Measurements from ENCODE around the gene IFNL1.

The IFNL1 gene

GRCh38 chr19:39276740-39277139 is 19.5 kb upstream of the IFNL1 start:
- no peaks in the 10 kb centered on the region for H3K9me3 ChIP-seq (ENCODE audit: control insufficient read depth, low read depth, low read length)
- no peak overlapping the region for H3K4me3 ChIP-seq (ENCODE audit: low read length)
- H3K27me3 ChIP-seq (ENCODE audit: control insufficient read depth, insufficient read depth, low read length): peaks cover 6% of the 10 kb centered on the region
- no peaks in the 10 kb centered on the region for H3K4me1 ChIP-seq (ENCODE audit: control insufficient read depth, low read depth, low read length)
- H3K36me3 ChIP-seq (ENCODE audit: control insufficient read depth, low read depth, low read length): no peaks in the 10 kb centered on the region
- no peak overlapping the region for H3K9ac ChIP-seq (ENCODE audit: low read length)
- H3K27ac ChIP-seq (ENCODE audit: low read length): no peak overlapping the region

GRCh38 chr19:39277598-39277997 is 18.6 kb upstream of the IFNL1 start:
- peaks cover 3% of the 10 kb centered on the region for H3K9me3 ChIP-seq (ENCODE audit: control insufficient read depth, low read depth, low read length)
- no peak overlapping the region for H3K9ac ChIP-seq (ENCODE audit: low read length)
- H3K4me3 ChIP-seq (ENCODE audit: low read length): no peak overlapping the region
- no peaks in the 10 kb centered on the region for H3K36me3 ChIP-seq (ENCODE audit: control insufficient read depth, low read depth, low read length)
- H3K27ac ChIP-seq (ENCODE audit: low read length): no peak overlapping the region
- peaks cover 6% of the 10 kb centered on the region for H3K27me3 ChIP-seq (ENCODE audit: control insufficient read depth, insufficient read depth, low read length)
- no peaks in the 10 kb centered on the region for H3K4me1 ChIP-seq (ENCODE audit: control insufficient read depth, low read depth, low read length)

- Histone ChIP-seq H3K9ac (ENCODE audit: low read length) (no peak overlapping the region), H3K27me3 (ENCODE audit: control insufficient read depth, insufficient read depth, low read length) (peaks cover 6% of the 10 kb centered on the region), H3K4me3 (ENCODE audit: low read length) (no peak overlapping the region), H3K9me3 (ENCODE audit: control insufficient read depth, low read depth, low read length) (peaks cover 3% of the 10 kb centered on the region), H3K4me1 (ENCODE audit: control insufficient read depth, low read depth, low read length) (no peaks in the 10 kb centered on the region), H3K27ac (ENCODE audit: low read length) (no peak overlapping the region), H3K36me3 (ENCODE audit: control insufficient read depth, low read depth, low read length) (no peaks in the 10 kb centered on the region)
Observed at GRCh38 chr19:39282021-39282420, 14.2 kb upstream of the IFNL1 start.

GRCh38 chr19:39284032-39284431 is 12.2 kb upstream of the IFNL1 start:
- H3K4me1 ChIP-seq (ENCODE audit: control insufficient read depth, low read depth, low read length): no peaks in the 10 kb centered on the region
- no peaks in the 10 kb centered on the region for H3K36me3 ChIP-seq (ENCODE audit: control insufficient read depth, low read depth, low read length)
- no peak overlapping the region for H3K27ac ChIP-seq (ENCODE audit: low read length)
- peaks cover 11% of the 10 kb centered on the region for H3K27me3 ChIP-seq (ENCODE audit: control insufficient read depth, insufficient read depth, low read length)
- peaks cover 3% of the 10 kb centered on the region for H3K9me3 ChIP-seq (ENCODE audit: control insufficient read depth, low read depth, low read length)
- H3K9ac ChIP-seq (ENCODE audit: low read length): no peak overlapping the region
- H3K4me3 ChIP-seq (ENCODE audit: low read length): no peak overlapping the region

- Histone ChIP-seq H3K9ac (ENCODE audit: low read length) (no peak overlapping the region), H3K4me1 (ENCODE audit: control insufficient read depth, low read depth, low read length) (no peaks in the 10 kb centered on the region), H3K27ac (ENCODE audit: low read length) (no peak overlapping the region), H3K36me3 (ENCODE audit: control insufficient read depth, low read depth, low read length) (no peaks in the 10 kb centered on the region), H3K4me3 (ENCODE audit: low read length) (no peak overlapping the region), H3K9me3 (ENCODE audit: control insufficient read depth, low read depth, low read length) (no peaks in the 10 kb centered on the region), H3K27me3 (ENCODE audit: control insufficient read depth, insufficient read depth, low read length) (no peaks in the 10 kb centered on the region)
Observed at GRCh38 chr19:39293394-39293793, 2.8 kb upstream of the IFNL1 start.

- Histone ChIP-seq H3K27ac (ENCODE audit: low read length) (no peak overlapping the region), H3K4me1 (ENCODE audit: control insufficient read depth, low read depth, low read length) (no peaks in the 10 kb centered on the region), H3K27me3 (ENCODE audit: control insufficient read depth, insufficient read depth, low read length) (no peaks in the 10 kb centered on the region), H3K9me3 (ENCODE audit: control insufficient read depth, low read depth, low read length) (no peaks in the 10 kb centered on the region), H3K4me3 (ENCODE audit: low read length) (no peak overlapping the region), H3K36me3 (ENCODE audit: control insufficient read depth, low read depth, low read length) (no peaks in the 10 kb centered on the region), H3K9ac (ENCODE audit: low read length) (no peak overlapping the region)
Observed at GRCh38 chr19:39296906-39297305, 699 bp downstream of the IFNL1 start.

GRCh38 chr19:39297931-39298634 is 1.9 kb downstream of the IFNL1 start:
- no peak overlapping the region for H3K9ac ChIP-seq (ENCODE audit: low read length)
- no peaks in the 10 kb centered on the region for H3K9me3 ChIP-seq (ENCODE audit: control insufficient read depth, low read depth, low read length)
- no peaks in the 10 kb centered on the region for H3K27me3 ChIP-seq (ENCODE audit: control insufficient read depth, insufficient read depth, low read length)
- H3K27ac ChIP-seq (ENCODE audit: low read length): no peak overlapping the region
- no peaks in the 10 kb centered on the region for H3K36me3 ChIP-seq (ENCODE audit: control insufficient read depth, low read depth, low read length)
- no peak overlapping the region for H3K4me3 ChIP-seq (ENCODE audit: low read length)
- peaks cover 1% of the 10 kb centered on the region for H3K4me1 ChIP-seq (ENCODE audit: control insufficient read depth, low read depth, low read length)

GRCh38 chr19:39299404-39299803 is 3.2 kb downstream of the IFNL1 start:
- H3K9me3 ChIP-seq (ENCODE audit: control insufficient read depth, low read depth, low read length): no peaks in the 10 kb centered on the region
- H3K36me3 ChIP-seq (ENCODE audit: control insufficient read depth, low read depth, low read length): no peaks in the 10 kb centered on the region
- H3K4me3 ChIP-seq (ENCODE audit: low read length): no peak overlapping the region
- H3K27me3 ChIP-seq (ENCODE audit: control insufficient read depth, insufficient read depth, low read length): no peaks in the 10 kb centered on the region
- H3K27ac ChIP-seq (ENCODE audit: low read length): no peak overlapping the region
- peaks cover 7% of the 10 kb centered on the region for H3K4me1 ChIP-seq (ENCODE audit: control insufficient read depth, low read depth, low read length)
- H3K9ac ChIP-seq (ENCODE audit: low read length): no peak overlapping the region

- Histone ChIP-seq H3K4me1 (ENCODE audit: control insufficient read depth, low read depth, low read length) (peaks cover 7% of the 10 kb centered on the region), H3K9me3 (ENCODE audit: control insufficient read depth, low read depth, low read length) (no peaks in the 10 kb centered on the region), H3K27ac (ENCODE audit: low read length) (no peak overlapping the region), H3K9ac (ENCODE audit: low read length) (no peak overlapping the region), H3K27me3 (ENCODE audit: control insufficient read depth, insufficient read depth, low read length) (peaks cover 3% of the 10 kb centered on the region), H3K36me3 (ENCODE audit: control insufficient read depth, low read depth, low read length) (no peaks in the 10 kb centered on the region), H3K4me3 (ENCODE audit: low read length) (no peak overlapping the region)
Observed at GRCh38 chr19:39299832-39300231, 3.6 kb downstream of the IFNL1 start.

- Histone ChIP-seq H3K27me3 (ENCODE audit: control insufficient read depth, insufficient read depth, low read length) (peaks cover 12% of the 10 kb centered on the region), H3K4me3 (ENCODE audit: low read length) (no peak overlapping the region), H3K9me3 (ENCODE audit: control insufficient read depth, low read depth, low read length) (no peaks in the 10 kb centered on the region), H3K36me3 (ENCODE audit: control insufficient read depth, low read depth, low read length) (no peaks in the 10 kb centered on the region), H3K27ac (ENCODE audit: low read length) (no peak overlapping the region), H3K4me1 (ENCODE audit: control insufficient read depth, low read depth, low read length) (peaks cover 7% of the 10 kb centered on the region), H3K9ac (ENCODE audit: low read length) (no peak overlapping the region)
Observed at GRCh38 chr19:39301021-39301420, 4.8 kb downstream of the IFNL1 start.

GRCh38 chr19:39301562-39301961 is 5.4 kb downstream of the IFNL1 start:
- Histone ChIP-seq H3K4me3 (ENCODE audit: low read length) (no peak overlapping the region), H3K36me3 (ENCODE audit: control insufficient read depth, low read depth, low read length) (no peaks in the 10 kb centered on the region), H3K9me3 (ENCODE audit: control insufficient read depth, low read depth, low read length) (no peaks in the 10 kb centered on the region), H3K4me1 (ENCODE audit: control insufficient read depth, low read depth, low read length) (peaks cover 9% of the 10 kb centered on the region), H3K27me3 (ENCODE audit: control insufficient read depth, insufficient read depth, low read length) (peaks cover 17% of the 10 kb centered on the region), H3K9ac (ENCODE audit: low read length) (no peak overlapping the region), H3K27ac (ENCODE audit: low read length) (no peak overlapping the region)

GRCh38 chr19:39303373-39304184 is 7.4 kb downstream of the IFNL1 start:
- H3K4me3 ChIP-seq (ENCODE audit: low read length): no peak overlapping the region
- H3K27me3 ChIP-seq (ENCODE audit: control insufficient read depth, insufficient read depth, low read length): peaks cover 32% of the 10 kb centered on the region
- H3K27ac ChIP-seq (ENCODE audit: low read length): no peak overlapping the region
- H3K9me3 ChIP-seq (ENCODE audit: control insufficient read depth, low read depth, low read length): no peaks in the 10 kb centered on the region
- peaks cover 12% of the 10 kb centered on the region for H3K4me1 ChIP-seq (ENCODE audit: control insufficient read depth, low read depth, low read length)
- H3K36me3 ChIP-seq (ENCODE audit: control insufficient read depth, low read depth, low read length): no peaks in the 10 kb centered on the region
- no peak overlapping the region for H3K9ac ChIP-seq (ENCODE audit: low read length)
